HepG2 (cell line): ENCODE measurements around the gene RTN3.

Source experiments
- CREB1 ChIP-seq, 2 experiments: fragments of 450-650 bp in 1 of 2; IDR thresholded peaks; 2 replicates each; pipeline ENCODE4 v1.6.1; 2016 to 2017; ENCODE audit warnings: control low read depth in 1 of 2, mild to moderate bottlenecking in 1 of 2, missing compliant biosample characterization in 1 of 2, missing genetic modification characterization in 1 of 2
- NAIF1 ChIP-seq: sonication (generic); formaldehyde crosslinking; IDR thresholded peaks from 2 replicates; pipeline ENCODE4 v1.5.0; 2020; ENCODE audit warnings: mild to moderate bottlenecking, missing genetic modification reagents, borderline replicate concordance
- ZNF274 ChIP-seq: sonication (generic); formaldehyde crosslinking; IDR thresholded peaks from 2 replicates; pipeline ENCODE4 v1.5.1; 2020; ENCODE audit warnings: mild to moderate bottlenecking, missing genetic modification reagents
- TF ChIP-seq, protein P1 (sequence below): sonication (generic); formaldehyde crosslinking; IDR thresholded peaks from 2 replicates; pipeline ENCODE4 v1.8.0; 2022; ENCODE audit warnings: mild to moderate bottlenecking, missing genetic modification reagents, moderate library complexity

GRCh38 chr11:63709336-63709884 lies 28.1 kb downstream of the RTN3 start:
- TF ChIP-seq NAIF1 (CRISPR knock-in tag), result no peak
- TF ChIP-seq CREB1 (IDR thresholded peaks at IDR 0.05), result no peak
- TF ChIP-seq CREB1 (CRISPR knock-in tag; IDR thresholded peaks at IDR 0.05), result no peak
- TF ChIP-seq, protein P1, sequence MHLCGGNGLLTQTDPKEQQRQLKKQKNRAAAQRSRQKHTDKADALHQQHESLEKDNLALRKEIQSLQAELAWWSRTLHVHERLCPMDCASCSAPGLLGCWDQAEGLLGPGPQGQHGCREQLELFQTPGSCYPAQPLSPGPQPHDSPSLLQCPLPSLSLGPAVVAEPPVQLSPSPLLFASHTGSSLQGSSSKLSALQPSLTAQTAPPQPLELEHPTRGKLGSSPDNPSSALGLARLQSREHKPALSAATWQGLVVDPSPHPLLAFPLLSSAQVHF (CRISPR knock-in tag), result no peak
- TF ChIP-seq ZNF274 (CRISPR knock-in tag), result no peak
